ENCODE measurements around the gene PRKAR2B.

DNA sequence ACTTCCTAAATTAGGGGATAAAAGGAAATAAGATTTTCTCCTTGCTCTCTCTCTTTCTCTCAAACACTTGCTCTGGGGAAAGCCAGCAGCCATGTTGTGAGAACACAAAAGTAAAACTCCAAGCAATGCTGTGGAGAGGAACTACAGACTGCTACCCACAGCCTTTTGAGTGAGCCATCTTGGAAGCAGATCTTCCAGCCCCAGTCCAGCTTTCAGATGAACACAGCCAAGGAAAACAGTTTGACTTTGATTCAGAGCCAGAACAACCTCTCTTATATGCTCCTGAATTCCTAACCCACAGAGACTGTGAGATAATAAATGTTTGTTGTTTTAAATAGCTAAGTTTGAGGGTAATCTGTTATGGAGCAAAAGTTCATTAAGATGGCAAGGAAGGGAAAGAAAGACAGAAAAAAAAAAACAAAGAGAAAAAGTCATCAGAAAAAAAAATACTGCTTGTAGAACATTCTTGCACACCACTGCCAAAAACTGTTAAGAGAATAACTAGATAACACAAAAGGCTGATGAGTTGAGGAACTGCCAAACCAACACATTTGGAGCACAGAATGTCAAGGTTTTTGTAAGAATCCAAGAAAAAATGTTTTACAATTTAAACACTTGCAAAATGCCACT, 20.9 kb upstream of the PRKAR2B start:
- TF ChIP-seq, protein P1, sequence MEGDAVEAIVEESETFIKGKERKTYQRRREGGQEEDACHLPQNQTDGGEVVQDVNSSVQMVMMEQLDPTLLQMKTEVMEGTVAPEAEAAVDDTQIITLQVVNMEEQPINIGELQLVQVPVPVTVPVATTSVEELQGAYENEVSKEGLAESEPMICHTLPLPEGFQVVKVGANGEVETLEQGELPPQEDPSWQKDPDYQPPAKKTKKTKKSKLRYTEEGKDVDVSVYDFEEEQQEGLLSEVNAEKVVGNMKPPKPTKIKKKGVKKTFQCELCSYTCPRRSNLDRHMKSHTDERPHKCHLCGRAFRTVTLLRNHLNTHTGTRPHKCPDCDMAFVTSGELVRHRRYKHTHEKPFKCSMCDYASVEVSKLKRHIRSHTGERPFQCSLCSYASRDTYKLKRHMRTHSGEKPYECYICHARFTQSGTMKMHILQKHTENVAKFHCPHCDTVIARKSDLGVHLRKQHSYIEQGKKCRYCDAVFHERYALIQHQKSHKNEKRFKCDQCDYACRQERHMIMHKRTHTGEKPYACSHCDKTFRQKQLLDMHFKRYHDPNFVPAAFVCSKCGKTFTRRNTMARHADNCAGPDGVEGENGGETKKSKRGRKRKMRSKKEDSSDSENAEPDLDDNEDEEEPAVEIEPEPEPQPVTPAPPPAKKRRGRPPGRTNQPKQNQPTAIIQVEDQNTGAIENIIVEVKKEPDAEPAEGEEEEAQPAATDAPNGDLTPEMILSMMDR (IDR thresholded peaks at IDR 0.05): no peak
- TF ChIP-seq EP300 (IDR thresholded peaks at IDR 0.05): no peak
